Hematopoietic multipotent progenitor cell treated with erythropoietin and hydrocortisone succinate and interleukin-3 and kit ligand, for 15 days (in vitro differentiated cells): ENCODE data around the gene SP2.

Experiments used
- DNase-seq: peaks from one replicate; pipeline ENCODE4 v3.0.0-alpha.2; 2015; ENCODE audit warnings: low spot score

Gene SP2

DNA sequence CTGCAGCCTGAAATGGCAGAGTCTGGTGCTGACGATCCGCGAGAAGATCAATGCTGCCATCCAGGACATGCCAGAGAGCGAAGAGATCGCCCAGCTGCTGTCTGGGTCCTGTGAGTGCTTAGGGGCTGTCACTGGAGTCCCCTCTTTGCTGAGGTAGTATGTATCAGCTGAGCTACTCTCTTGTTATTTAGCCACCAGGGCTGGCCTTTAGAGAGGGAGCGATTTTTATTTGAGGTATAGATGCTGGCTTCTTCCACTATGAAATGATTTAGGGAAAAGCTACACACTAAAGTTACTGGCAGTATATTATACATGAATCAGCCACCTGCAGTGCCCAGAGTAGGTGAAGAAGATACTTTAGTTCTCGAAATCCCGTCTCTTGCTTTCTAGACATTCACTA, 77.5 kb downstream of the SP2 start:
- no peak for DNase-seq

DNA sequence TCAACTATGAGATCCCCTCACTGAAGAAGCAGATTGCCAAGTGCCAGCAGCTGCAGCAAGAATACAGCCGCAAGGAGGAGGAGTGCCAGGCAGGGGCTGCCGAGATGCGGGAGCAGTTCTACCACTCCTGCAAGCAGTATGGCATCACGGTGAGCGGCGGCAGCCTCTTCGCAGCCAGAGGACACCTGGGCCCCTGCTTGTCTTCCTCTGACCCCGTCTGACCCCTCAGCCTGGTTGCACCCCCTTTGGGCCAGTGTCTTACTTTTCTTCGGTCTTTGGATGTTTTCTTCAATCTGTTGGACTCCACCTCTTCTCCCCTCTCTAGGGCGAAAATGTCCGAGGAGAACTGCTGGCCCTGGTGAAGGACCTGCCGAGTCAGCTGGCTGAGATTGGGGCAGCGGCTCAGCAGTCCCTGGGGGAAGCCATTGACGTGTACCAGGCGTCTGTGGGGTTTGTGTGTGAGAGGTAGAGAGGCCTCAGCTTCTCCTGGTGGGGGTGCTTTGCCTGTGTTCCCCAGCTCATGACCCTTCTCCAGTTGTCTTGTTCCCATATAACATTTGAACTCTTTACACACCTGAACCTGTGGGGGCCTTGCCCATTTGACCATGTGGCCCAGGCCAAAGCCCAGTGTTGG, 79.3 kb downstream of the SP2 start:
- DNase-seq = no peak

DNA sequence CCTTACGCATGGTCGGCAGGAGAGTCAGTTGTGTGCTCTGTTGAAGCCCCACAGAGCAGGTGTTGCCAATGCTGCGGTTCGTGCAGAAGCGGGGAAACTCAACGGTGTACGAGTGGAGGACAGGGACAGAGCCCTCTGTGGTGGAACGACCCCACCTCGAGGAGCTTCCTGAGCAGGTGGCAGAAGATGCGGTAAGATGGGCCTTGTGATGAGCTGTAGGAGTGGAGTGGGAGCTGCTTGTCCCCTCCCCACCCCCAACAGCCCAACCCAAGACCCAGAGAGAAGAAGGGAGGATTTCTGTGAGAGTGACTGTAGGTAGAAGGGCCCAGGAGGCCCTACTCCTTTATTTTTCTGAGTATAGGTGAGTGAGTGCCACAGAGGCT, 79.8 kb downstream of the SP2 start:
- DNase-seq = no peak

GRCh38 chr17:47978324-47978723, 82.3 kb downstream of the SP2 start:
- peak; percentile 57 for DNase-seq
